GM23338 (cell line): ENCODE data around the gene FZD2. TPM values are rescaled to one million over a fixed set of nuclear protein-coding genes. Genes with fewer than 3 reads are reported as not detected.

Source experiments
- ATAC-seq: fragments of 200-7000 bp; cut with Tn5 transposase; 3 replicates; pipeline ENCODE4 v1.9.1; 2020
- DNase-seq: peaks from one replicate; pipeline ENCODE4 v3.0.0-alpha.2; 2015; ENCODE audit warnings: low spot score
- H2AFZ ChIP-seq: fragments of 200-600 bp; sonication (generic); 2 replicates; pipeline ENCODE4 v1.8.0; 2016; ENCODE audit warnings: antibody characterized with exemption, mild to moderate bottlenecking, moderate library complexity
- H3F3A ChIP-seq: fragments of 200-600 bp; sonication (generic); replicated peaks from 2 replicates; pipeline ENCODE4 v1.8.0; 2017; ENCODE audit warnings: antibody characterized with exemption, mixed run types, low read depth
- H3K27ac ChIP-seq: fragments of 200-600 bp; sonication (generic); 2 replicates; pipeline ENCODE4 v1.6.1; 2016; ENCODE audit warnings: low read depth
- H3K27me3 ChIP-seq: fragments of 200-600 bp; sonication (generic); 2 replicates; pipeline ENCODE4 v1.8.0; 2016; ENCODE audit warnings: mild to moderate bottlenecking, mixed run types, moderate library complexity; ENCODE audit not compliant: insufficient read depth
- H3K36me3 ChIP-seq: fragments of 200-600 bp; sonication (generic); 2 replicates; pipeline ENCODE4 v1.8.0; 2016; ENCODE audit warnings: mild to moderate bottlenecking; ENCODE audit not compliant: insufficient read depth
- H3K4me1 ChIP-seq: fragments of 200-600 bp; sonication (generic); 2 replicates; pipeline ENCODE4 v1.8.0; 2016; ENCODE audit warnings: mild to moderate bottlenecking, moderate library complexity; ENCODE audit not compliant: insufficient read depth
- H3K4me2 ChIP-seq: fragments of 200-600 bp; sonication (generic); 2 replicates; pipeline ENCODE4 v1.7.1; 2017; ENCODE audit warnings: mixed run types
- H3K4me3 ChIP-seq: fragments of 200-600 bp; sonication (generic); 2 replicates; pipeline ENCODE4 v1.6.1; 2016; ENCODE audit warnings: mixed run types
- H3K79me2 ChIP-seq: fragments of 200-600 bp; sonication (generic); replicated peaks from 2 replicates; pipeline ENCODE4 v1.8.0; 2017; ENCODE audit warnings: mild to moderate bottlenecking; ENCODE audit not compliant: insufficient read depth
- H3K9me2 ChIP-seq: fragments of 200-600 bp; sonication (generic); 2 replicates; pipeline ENCODE4 v1.8.0; 2017; ENCODE audit not compliant: insufficient read depth
- H4K20me1 ChIP-seq: fragments of 200-600 bp; sonication (generic); replicated peaks from 2 replicates; pipeline ENCODE4 v1.8.0; 2017; ENCODE audit warnings: mild to moderate bottlenecking; ENCODE audit not compliant: insufficient read depth
- H3K27ac Mint-ChIP-seq: 2 replicates; pipeline ENCODE4 v1.8.0; 2020; ENCODE audit warnings: inconsistent platforms, mild to moderate bottlenecking, moderate library complexity, mixed read lengths
- H3K27me3 Mint-ChIP-seq: 3 replicates; pipeline ENCODE4 v1.8.0; 2022; ENCODE audit warnings: low read depth, mild to moderate bottlenecking, moderate library complexity, mixed read lengths, inconsistent platforms; ENCODE audit not compliant: insufficient read depth, poor library complexity
- H3K36me3 Mint-ChIP-seq: 3 replicates; pipeline ENCODE4 v1.8.0; 2021; ENCODE audit warnings: low read depth, mild to moderate bottlenecking, inconsistent platforms, moderate library complexity, mixed read lengths
- H3K4me1 Mint-ChIP-seq: 3 replicates; pipeline ENCODE4 v1.8.0; 2020; ENCODE audit warnings: mild to moderate bottlenecking, inconsistent platforms, mixed read lengths
- H3K4me3 Mint-ChIP-seq: 3 replicates; pipeline ENCODE4 v1.8.0; 2021; ENCODE audit warnings: moderate library complexity, mild to moderate bottlenecking, inconsistent platforms, mixed read lengths
- H3K9me3 Mint-ChIP-seq: 3 replicates; pipeline ENCODE4 v1.8.0; 2020; ENCODE audit warnings: moderate library complexity, mild to moderate bottlenecking, inconsistent platforms, mixed read lengths
- CREB1 ChIP-seq: fragments of 250-450 bp; sonication (Bioruptor Pico); IDR thresholded peaks from 2 replicates; pipeline ENCODE4 v1.5.0; 2020; ENCODE audit warnings: low read depth, mild to moderate bottlenecking, moderate library complexity
- EZH2 ChIP-seq: fragments of 200-600 bp; sonication (generic); IDR thresholded peaks from one replicate; pipeline ENCODE4 v1.8.0; 2017; ENCODE audit warnings: antibody characterized with exemption, mild to moderate bottlenecking, low read depth; ENCODE audit not compliant: unreplicated experiment
- JUNB ChIP-seq: IDR thresholded peaks from one replicate; pipeline ENCODE4 v1.6.1; 2016; ENCODE audit warnings: antibody characterized with exemption; ENCODE audit not compliant: unreplicated experiment
- NANOG ChIP-seq: IDR thresholded peaks from 2 replicates; pipeline ENCODE4 v1.6.1; 2016; ENCODE audit warnings: antibody characterized with exemption, borderline replicate concordance
- POLR2AphosphoS5 ChIP-seq: IDR thresholded peaks from 2 replicates; pipeline ENCODE4 v1.6.1; 2016; ENCODE audit warnings: antibody characterized with exemption, low read depth
- STAT1 ChIP-seq: IDR thresholded peaks from one replicate; pipeline ENCODE4 v1.6.1; 2016; ENCODE audit warnings: antibody characterized with exemption; ENCODE audit not compliant: unreplicated experiment
- ZNF114 ChIP-seq: fragments of 250-450 bp; sonication (Bioruptor Pico); IDR thresholded peaks from 2 replicates; pipeline ENCODE4 v1.5.0; 2020; ENCODE audit warnings: mild to moderate bottlenecking, moderate library complexity
- ZNF331 ChIP-seq: fragments of 250-450 bp; sonication (Bioruptor Pico); IDR thresholded peaks from 2 replicates; pipeline ENCODE4 v1.5.0; 2020; ENCODE audit warnings: low read depth, mild to moderate bottlenecking, moderate library complexity
- polyA plus RNA-seq: library from polyadenylated mRNA; unstranded; fragments of >200 nt; fragmentation: Nextera tagmentation; extraction: Ambion mirVana; gene quantifications from 2 replicates; pipeline ENCODE4 v1.2.1, GENCODE V29; 2016
- total RNA-seq: library from RNA; depleted of rRNA; stranded (reverse); fragments of >200 nt; shearing (Covaris generic); gene quantifications from 2 replicates; pipeline ENCODE4 v1.2.3, GENCODE V29; 2014
- TF ChIP-seq, protein P1 (sequence below): fragments of 250-450 bp; sonication (Bioruptor Pico); IDR thresholded peaks from 2 replicates; pipeline ENCODE4 v1.5.0; 2020; ENCODE audit warnings: mild to moderate bottlenecking, moderate library complexity
- TF ChIP-seq, protein P2 (sequence below), 2 experiments: fragments of 200-600 bp in 1 of 2; sonication (generic) in 1 of 2; conservative IDR thresholded peaks; 2 replicates each; pipeline versions ENCODE4 v1.5.1 to v1.6.1; 2016 to 2017; ENCODE audit warnings: antibody characterized with exemption in 2 of 2, low read depth in 2 of 2, mild to moderate bottlenecking in 2 of 2, moderate library complexity in 1 of 2

FZD2 gene
- total and polyA plus RNA-seq, 2 experiments from 2014 or later = 6.2 to 7.6 TPM

- Histone ChIP-seq H3K27me3 (peaks cover 82% of the 10 kb centered on the region), H3F3A (peaks cover 22% of the 10 kb centered on the region), H3K79me2 (no peaks in the 10 kb centered on the region), H3K4me1 (peaks cover 79% of the 10 kb centered on the region), H3K4me3 (peak overlapping the region; percentile 45), H3K36me3 (no peaks in the 10 kb centered on the region), H3K27ac (no peak overlapping the region), H4K20me1 (no peaks in the 10 kb centered on the region), H3K9me2 (no peaks in the 10 kb centered on the region), H3K4me2 (peak overlapping the region; percentile 69), H2AFZ (no peak overlapping the region)
- no peak for DNase-seq
- Mint-ChIP-seq H3K36me3 (peaks cover 4% of the 10 kb centered on the region; the same call in 1 of the 3 replicates), H3K4me1 (peaks cover 89% of the 10 kb centered on the region), H3K27ac (peak overlapping the region; percentile 51; the same call in 1 of the 2 replicates), H3K27me3 (peaks cover 86% of the 10 kb centered on the region), H3K9me3 (peaks cover 8% of the 10 kb centered on the region; the same call in 2 of the 3 replicates), H3K4me3 (peak overlapping the region; percentile 60)
- no peak for ATAC-seq
- TF ChIP-seq JUNB = no peak
- TF ChIP-seq ZNF331 (CRISPR knock-in tag) = no peak
- TF ChIP-seq POLR2AphosphoS5 = no peak
- no peak for TF ChIP-seq CREB1 (CRISPR knock-in tag)
- no peak for TF ChIP-seq EZH2
- TF ChIP-seq ZNF114 (CRISPR knock-in tag) = no peak
- TF ChIP-seq NANOG = no peak
- TF ChIP-seq STAT1 = no peak
- TF ChIP-seq, protein P1, sequence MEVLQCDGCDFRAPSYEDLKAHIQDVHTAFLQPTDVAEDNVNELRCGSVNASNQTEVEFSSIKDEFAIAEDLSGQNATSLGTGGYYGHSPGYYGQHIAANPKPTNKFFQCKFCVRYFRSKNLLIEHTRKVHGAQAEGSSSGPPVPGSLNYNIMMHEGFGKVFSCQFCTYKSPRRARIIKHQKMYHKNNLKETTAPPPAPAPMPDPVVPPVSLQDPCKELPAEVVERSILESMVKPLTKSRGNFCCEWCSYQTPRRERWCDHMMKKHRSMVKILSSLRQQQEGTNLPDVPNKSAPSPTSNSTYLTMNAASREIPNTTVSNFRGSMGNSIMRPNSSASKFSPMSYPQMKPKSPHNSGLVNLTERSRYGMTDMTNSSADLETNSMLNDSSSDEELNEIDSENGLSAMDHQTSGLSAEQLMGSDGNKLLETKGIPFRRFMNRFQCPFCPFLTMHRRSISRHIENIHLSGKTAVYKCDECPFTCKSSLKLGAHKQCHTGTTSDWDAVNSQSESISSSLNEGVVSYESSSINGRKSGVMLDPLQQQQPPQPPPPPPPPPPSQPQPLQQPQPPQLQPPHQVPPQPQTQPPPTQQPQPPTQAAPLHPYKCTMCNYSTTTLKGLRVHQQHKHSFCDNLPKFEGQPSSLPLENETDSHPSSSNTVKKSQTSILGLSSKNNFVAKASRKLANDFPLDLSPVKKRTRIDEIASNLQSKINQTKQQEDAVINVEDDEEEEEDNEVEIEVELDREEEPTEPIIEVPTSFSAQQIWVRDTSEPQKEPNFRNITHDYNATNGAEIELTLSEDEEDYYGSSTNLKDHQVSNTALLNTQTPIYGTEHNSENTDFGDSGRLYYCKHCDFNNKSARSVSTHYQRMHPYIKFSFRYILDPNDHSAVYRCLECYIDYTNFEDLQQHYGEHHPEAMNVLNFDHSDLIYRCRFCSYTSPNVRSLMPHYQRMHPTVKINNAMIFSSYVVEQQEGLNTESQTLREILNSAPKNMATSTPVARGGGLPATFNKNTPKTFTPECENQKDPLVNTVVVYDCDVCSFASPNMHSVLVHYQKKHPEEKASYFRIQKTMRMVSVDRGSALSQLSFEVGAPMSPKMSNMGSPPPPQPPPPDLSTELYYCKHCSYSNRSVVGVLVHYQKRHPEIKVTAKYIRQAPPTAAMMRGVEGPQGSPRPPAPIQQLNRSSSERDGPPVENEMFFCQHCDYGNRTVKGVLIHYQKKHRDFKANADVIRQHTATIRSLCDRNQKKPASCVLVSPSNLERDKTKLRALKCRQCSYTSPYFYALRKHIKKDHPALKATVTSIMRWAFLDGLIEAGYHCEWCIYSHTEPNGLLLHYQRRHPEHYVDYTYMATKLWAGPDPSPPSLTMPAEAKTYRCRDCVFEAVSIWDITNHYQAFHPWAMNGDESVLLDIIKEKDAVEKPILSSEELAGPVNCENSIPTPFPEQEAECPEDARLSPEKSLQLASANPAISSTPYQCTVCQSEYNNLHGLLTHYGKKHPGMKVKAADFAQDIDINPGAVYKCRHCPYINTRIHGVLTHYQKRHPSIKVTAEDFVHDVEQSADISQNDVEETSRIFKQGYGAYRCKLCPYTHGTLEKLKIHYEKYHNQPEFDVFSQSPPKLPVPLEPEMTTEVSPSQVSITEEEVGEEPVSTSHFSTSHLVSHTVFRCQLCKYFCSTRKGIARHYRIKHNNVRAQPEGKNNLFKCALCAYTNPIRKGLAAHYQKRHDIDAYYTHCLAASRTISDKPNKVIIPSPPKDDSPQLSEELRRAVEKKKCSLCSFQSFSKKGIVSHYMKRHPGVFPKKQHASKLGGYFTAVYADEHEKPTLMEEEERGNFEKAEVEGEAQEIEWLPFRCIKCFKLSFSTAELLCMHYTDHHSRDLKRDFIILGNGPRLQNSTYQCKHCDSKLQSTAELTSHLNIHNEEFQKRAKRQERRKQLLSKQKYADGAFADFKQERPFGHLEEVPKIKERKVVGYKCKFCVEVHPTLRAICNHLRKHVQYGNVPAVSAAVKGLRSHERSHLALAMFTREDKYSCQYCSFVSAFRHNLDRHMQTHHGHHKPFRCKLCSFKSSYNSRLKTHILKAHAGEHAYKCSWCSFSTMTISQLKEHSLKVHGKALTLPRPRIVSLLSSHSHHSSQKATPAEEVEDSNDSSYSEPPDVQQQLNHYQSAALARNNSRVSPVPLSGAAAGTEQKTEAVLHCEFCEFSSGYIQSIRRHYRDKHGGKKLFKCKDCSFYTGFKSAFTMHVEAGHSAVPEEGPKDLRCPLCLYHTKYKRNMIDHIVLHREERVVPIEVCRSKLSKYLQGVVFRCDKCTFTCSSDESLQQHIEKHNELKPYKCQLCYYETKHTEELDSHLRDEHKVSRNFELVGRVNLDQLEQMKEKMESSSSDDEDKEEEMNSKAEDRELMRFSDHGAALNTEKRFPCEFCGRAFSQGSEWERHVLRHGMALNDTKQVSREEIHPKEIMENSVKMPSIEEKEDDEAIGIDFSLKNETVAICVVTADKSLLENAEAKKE (CRISPR knock-in tag) = no peak
- TF ChIP-seq, protein P2, sequence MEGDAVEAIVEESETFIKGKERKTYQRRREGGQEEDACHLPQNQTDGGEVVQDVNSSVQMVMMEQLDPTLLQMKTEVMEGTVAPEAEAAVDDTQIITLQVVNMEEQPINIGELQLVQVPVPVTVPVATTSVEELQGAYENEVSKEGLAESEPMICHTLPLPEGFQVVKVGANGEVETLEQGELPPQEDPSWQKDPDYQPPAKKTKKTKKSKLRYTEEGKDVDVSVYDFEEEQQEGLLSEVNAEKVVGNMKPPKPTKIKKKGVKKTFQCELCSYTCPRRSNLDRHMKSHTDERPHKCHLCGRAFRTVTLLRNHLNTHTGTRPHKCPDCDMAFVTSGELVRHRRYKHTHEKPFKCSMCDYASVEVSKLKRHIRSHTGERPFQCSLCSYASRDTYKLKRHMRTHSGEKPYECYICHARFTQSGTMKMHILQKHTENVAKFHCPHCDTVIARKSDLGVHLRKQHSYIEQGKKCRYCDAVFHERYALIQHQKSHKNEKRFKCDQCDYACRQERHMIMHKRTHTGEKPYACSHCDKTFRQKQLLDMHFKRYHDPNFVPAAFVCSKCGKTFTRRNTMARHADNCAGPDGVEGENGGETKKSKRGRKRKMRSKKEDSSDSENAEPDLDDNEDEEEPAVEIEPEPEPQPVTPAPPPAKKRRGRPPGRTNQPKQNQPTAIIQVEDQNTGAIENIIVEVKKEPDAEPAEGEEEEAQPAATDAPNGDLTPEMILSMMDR (conservative IDR thresholded peaks at IDR 0.05; ENCODE audit: low read depth in 2 of 2) = no peak
Observed at GRCh38 chr17:44543905-44544523, 13.3 kb upstream of the FZD2 start.
